Peyer's patch (tissue), 4 donors: Measurements from ENCODE around the gene NOMO2. TPM values are rescaled to one million over a fixed set of nuclear protein-coding genes. Genes with fewer than 3 reads are reported as not detected.
A peak's percentile ranks its signal among the peaks of the same experiment; 100 is the strongest.
"Not testable (repeated sequence)": the region's sequence is repeated elsewhere in the genome, so short reads cannot be mapped to it uniquely, and the experiment has no call there.

Experiments used
- DNase-seq, 3 donors: peaks; one replicate each; pipeline ENCODE4 v3.0.0-alpha.2; 2017 to 2019
- H3K27ac ChIP-seq, 4 donors: fragments of 200-600 bp; sonication (generic); one replicate each; pipeline ENCODE4 v1.5.1; 2016 to 2019
- H3K27me3 ChIP-seq, 2 donors: fragments of 200-600 bp; sonication (generic); one replicate each; pipeline ENCODE4 v1.5.1; 2019
- H3K36me3 ChIP-seq, 3 donors: fragments of 200-600 bp; sonication (generic); one replicate each; pipeline ENCODE4 v1.5.1; 2016 to 2019
- H3K4me1 ChIP-seq, 4 donors: fragments of 200-600 bp; sonication (generic); one replicate each; pipeline ENCODE4 v1.5.1; 2016 to 2019
- H3K4me3 ChIP-seq, 4 donors: fragments of 200-600 bp; sonication (generic); 1 replicate in 3 of 4; 2 replicates in 1 of 4; pipeline ENCODE4 v1.5.1; 2016 to 2019; ENCODE audit warnings: mild to moderate bottlenecking in 1 of 4
- H3K9me3 ChIP-seq, 4 donors: fragments of 200-600 bp; sonication (generic); one replicate each; pipeline ENCODE4 v1.5.1; 2016 to 2019; ENCODE audit warnings: mild to moderate bottlenecking in 1 of 4
- small RNA-seq, 2 donors: library from RNA; depleted of rRNA; stranded (forward); fragments of <200 nt; gene quantifications; one replicate each; pipeline ENCODE3, GENCODE V24; 2016
- total RNA-seq, 4 donors: library from RNA; depleted of rRNA; stranded (reverse); fragments of >200 nt; gene quantifications; one replicate each; pipeline ENCODE4 v1.1.0, GENCODE V29; 2016

NOMO2 gene
- total RNA-seq, 4 donors from 2014 or later: 32.2 to 92.5 (median 63.7) TPM

GRCh38 chr16:18394363-18394762 is 167.5 kb downstream of the NOMO2 start:
- not testable (repeated sequence) for H3K27ac ChIP-seq, H3K27me3 ChIP-seq, DNase-seq, H3K4me3 ChIP-seq, H3K4me1 ChIP-seq, H3K9me3 ChIP-seq, H3K36me3 ChIP-seq

DNA sequence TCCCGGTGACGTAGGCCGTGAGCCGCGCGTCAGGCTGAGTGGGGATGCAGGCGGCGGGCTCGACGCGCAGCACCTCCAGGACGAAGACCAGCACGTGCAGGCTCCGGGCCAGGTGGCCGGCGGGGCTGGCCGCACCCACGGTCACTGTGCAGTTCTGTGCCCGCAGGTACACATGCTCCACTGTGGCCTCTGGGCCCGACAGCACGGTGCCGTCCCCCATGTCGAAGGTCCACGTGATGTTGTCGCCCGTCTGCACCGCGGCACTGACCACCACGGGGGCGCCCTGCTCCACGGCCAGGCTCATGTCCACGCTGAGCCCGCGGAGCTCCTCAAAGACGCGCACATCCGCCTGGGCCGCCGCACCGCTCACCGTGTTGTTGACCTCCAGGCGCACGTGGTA is 174.1 kb downstream of the NOMO2 start:
- H3K4me3 ChIP-seq, H3K27ac ChIP-seq, H3K36me3 ChIP-seq, DNase-seq, H3K4me1 ChIP-seq, H3K27me3 ChIP-seq, H3K9me3 ChIP-seq: not testable (repeated sequence)

DNA sequence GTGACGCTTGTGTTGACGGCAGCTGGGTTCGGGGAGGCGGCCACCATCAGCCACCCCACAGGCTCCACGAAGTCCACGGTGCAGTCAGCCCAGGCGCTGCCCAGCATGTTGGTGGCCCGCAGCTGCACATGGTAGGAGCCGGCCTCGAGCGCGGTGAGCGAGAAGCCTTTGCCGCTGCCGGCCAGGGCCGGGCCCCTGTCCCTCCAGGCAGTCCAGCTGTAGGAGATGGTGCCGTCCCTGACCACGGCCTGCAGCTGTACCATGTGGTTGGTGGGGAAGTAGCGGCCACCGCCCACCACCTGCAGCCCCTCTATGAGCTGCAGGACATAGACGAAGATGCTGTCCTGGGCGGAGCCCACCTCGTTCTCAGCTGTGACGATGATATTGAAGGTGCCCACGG is 175.4 kb downstream of the NOMO2 start:
- peak in 1 of 3 donors; percentile 24 for DNase-seq
- H3K4me1 ChIP-seq, H3K27me3 ChIP-seq, H3K4me3 ChIP-seq, H3K9me3 ChIP-seq, H3K27ac ChIP-seq, H3K36me3 ChIP-seq: not testable (repeated sequence)

- not testable (repeated sequence) for H3K36me3 ChIP-seq, DNase-seq, H3K4me3 ChIP-seq, H3K4me1 ChIP-seq, H3K27ac ChIP-seq, H3K27me3 ChIP-seq, H3K9me3 ChIP-seq
Observed at GRCh38 chr16:18385285-18385684, 176.6 kb downstream of the NOMO2 start.

DNA sequence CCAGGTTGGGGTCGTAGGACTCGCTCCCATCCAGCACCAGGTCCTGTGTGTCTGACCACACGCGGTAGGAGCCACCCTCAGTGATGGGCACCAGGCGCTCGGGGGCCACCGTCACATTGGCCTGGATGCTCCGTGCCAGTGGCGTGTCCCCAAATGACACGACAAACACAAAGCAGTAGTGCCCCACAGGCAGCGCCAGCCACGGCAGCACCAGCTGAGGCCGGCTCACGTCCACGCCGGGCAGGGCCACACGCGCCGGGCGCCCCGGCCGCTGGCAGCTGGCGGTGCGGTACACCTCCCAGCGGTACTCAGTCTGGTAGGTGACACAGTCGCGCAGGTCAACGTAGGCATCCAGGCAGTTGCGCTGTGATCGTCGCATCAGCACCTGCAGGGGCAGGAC is 177.0 kb downstream of the NOMO2 start:
- not testable (repeated sequence) for H3K27me3 ChIP-seq, H3K4me3 ChIP-seq, H3K36me3 ChIP-seq, H3K4me1 ChIP-seq, H3K9me3 ChIP-seq, H3K27ac ChIP-seq
- DNase-seq: peak in 1 of 3 donors; percentile 28

GRCh38 chr16:18384098-18384636 is 177.7 kb downstream of the NOMO2 start:
- DNase-seq, H3K4me3 ChIP-seq, H3K4me1 ChIP-seq, H3K27me3 ChIP-seq, H3K27ac ChIP-seq, H3K36me3 ChIP-seq, H3K9me3 ChIP-seq: not testable (repeated sequence)

GRCh38 chr16:18382696-18383095 is 179.2 kb downstream of the NOMO2 start:
- H3K36me3 ChIP-seq, H3K9me3 ChIP-seq, H3K27ac ChIP-seq, DNase-seq, H3K4me1 ChIP-seq, H3K27me3 ChIP-seq, H3K4me3 ChIP-seq: not testable (repeated sequence)

Small RNA genes within 50 kb of the gene (small RNA-seq; reads per million reads assigned to genes)
- gene MIR3179-3 (0 reads per million in 2 donors), gene MIR3179-4 (0 reads per million in 2 donors), gene MIR3180-3 (0 reads per million in 2 donors), gene MIR3670-3 (0 reads per million in 2 donors), gene MIR3670-4 (0 reads per million in 2 donors), gene MIR6770-3 (0 reads per million in 2 donors), gene RF00019 (0 reads per million in 2 donors)

Other genes starting within 250 kb of the NOMO2 start
- 10 to 100 TPM in 1 of 4 donors, not detected in 3; 14.0 TPM for gene NPIPA8, start 225.4 kb downstream of the NOMO2 start, total RNA-seq
- gene RPS15A, start 228.2 kb upstream of the NOMO2 start, total RNA-seq: 100 to 1,000 TPM; 361 to 943 (median 495) TPM
- gene ARL6IP1, start 239.5 kb upstream of the NOMO2 start, total RNA-seq: 100 to 1,000 TPM in 3 of 4 donors, 10 to 100 TPM in 1; 56.1 to 179 (median 122) TPM